Eye (tissue), 1 donor: ENCODE data around the gene KREMEN1.

Source experiments
- DNase-seq: peaks from one replicate; pipeline ENCODE4 v3.0.0-alpha.2; 2015

Gene KREMEN1

DNA sequence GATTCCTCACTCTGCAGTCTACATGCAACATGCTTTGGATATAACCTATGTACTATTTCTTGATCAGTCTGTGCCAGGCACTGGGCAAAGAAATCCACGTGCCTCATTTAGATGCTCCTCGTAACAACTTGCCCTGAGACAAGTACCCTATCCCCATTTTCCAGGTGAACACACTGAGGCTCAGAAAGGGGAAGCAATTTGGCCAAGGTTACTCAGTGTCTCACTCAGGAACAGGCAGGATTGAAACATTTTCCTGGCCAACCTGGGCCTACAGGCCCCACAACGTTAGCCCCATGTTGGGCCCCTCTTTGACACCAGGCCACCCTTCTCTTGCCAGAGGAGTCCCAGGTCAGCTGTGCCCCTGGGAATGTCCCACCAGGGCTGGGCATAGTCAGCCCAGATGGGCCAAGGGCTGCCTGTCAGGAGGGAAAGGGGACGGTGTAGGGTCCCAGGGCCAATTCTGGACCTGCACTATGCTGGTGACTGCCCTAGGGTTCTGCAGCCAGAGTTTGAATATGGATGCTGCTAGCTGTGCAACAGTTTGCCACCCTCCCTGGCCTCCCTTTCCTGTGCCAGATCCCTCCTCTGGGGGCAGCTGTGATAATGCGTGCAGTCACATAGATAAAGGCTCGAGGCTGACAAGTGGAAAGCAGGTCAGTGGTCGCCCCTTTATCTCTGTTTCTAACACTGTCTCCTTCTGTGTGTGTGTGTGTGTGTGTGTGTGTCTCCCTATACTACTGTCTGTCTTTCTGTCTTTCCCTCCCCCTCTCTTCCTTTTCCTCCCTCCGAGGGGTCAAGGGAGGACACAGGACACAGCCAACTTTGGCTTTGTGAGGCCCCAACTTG lies 122.5 kb downstream of the KREMEN1 start:
- DNase-seq: peak; percentile 75

DNA sequence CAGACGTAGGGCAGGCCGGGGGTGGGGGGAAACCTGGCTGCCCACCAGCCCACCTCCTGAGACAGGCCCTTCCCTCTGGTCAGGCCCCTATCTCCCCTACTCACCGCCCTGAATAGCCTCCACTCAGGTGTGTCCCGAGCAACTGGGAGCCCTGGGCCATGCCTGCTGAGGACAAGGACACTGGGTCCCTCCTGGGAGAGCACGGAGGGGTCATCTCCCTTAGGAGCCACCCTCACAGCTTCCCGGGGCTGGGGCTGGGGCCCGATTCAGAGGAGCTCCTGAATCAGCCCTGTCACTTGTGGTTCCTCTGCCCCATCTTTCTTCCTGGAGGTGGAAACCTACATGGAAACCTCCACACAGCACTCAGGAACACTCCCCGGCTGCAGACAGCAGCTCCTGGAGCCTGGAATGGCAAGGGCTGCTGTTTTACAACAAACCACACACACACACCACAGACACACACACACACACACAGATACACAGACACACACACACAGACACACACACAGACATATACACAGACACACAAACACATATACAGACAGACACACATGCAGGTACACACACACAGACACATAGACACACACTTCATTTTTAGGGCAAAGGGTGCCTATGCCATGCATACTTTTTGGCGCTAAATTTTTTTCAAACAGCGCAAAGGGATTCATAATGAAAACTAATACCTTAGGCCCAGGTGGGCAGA lies 123.3 kb downstream of the KREMEN1 start:
- no peak for DNase-seq

DNA sequence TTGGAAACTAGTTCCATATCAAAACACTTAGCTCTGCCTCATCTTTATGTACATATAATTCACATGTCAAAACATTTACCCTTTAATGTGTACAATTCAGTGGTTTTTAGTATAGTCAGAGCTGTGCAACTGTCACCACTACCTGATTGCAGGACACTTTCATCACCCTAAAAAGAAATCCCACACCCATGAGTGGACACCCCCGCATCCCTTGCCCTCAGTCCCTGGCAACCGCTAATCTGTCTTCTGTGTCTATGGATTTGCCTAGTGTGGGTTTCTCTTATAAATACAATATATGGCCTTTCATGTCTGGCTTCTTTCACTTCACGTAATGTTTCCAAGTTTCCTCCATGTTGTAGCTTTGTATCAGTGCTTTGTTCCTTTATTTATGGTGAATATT lies 124.3 kb downstream of the KREMEN1 start:
- no peak for DNase-seq

DNA sequence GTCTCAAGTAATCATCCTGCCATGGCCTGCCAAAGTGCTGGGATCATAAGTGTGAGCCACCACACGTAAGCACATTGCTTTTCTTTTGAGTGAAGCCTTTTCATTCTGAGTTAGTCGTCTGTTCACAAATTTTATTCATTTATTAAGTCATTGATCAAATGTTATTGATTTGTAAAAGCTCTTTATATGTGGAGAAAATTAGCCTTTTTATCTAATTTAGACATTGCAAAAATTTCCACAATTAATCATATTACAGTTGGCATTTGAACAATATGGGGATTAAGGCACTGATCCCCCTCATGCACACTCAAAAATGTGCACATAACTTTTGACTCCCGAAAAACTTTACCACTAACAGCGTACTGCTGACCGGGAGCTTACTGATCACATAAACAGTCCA lies 125.4 kb downstream of the KREMEN1 start:
- DNase-seq: no peak

- no peak for DNase-seq
Measured at GRCh38 chr22:29199702-29200400, 127.0 kb downstream of the KREMEN1 start.

DNA sequence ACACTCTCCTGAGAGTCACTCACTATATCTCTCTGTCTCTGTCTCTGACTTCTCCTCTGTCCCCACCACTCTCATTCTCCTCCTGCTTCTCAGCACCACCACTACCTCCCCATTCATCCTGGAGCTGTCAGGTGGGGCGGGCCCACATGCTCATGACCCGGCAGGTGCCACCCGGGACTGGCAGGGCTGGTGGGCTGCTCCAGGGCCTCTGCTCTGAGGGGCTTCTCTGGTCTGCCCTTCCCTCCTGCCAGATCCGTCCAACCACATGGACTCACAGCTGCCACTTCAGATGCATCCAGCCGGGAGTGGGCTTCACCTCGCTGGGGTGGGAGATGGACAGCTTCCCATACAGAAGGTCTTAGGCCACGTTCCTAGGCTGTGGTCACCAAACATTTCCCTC lies 128.1 kb downstream of the KREMEN1 start:
- no peak for DNase-seq

DNA sequence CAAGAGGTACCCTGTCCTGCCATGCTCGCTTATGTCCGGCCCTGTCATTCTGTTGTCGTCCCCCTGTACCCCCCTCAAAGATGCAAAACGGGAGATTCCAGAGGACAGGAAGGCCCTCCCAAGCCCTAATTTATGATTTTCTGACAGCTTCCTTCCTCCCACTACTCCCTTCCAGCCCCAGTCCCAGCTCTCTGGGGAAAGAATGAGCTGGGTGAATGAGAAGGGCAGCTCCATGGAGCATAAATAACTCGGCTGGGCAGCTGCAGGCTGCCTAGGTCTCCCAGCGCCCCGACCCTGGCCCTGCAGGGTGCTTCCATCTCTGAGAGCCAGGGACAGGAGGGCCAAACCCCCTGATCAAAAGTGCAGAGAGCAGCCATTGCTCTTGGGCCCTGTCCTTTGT lies 128.9 kb downstream of the KREMEN1 start:
- DNase-seq: peak; percentile 30

- DNase-seq: peak; percentile 24
Measured at GRCh38 chr22:29202212-29203192, 129.7 kb downstream of the KREMEN1 start.

DNA sequence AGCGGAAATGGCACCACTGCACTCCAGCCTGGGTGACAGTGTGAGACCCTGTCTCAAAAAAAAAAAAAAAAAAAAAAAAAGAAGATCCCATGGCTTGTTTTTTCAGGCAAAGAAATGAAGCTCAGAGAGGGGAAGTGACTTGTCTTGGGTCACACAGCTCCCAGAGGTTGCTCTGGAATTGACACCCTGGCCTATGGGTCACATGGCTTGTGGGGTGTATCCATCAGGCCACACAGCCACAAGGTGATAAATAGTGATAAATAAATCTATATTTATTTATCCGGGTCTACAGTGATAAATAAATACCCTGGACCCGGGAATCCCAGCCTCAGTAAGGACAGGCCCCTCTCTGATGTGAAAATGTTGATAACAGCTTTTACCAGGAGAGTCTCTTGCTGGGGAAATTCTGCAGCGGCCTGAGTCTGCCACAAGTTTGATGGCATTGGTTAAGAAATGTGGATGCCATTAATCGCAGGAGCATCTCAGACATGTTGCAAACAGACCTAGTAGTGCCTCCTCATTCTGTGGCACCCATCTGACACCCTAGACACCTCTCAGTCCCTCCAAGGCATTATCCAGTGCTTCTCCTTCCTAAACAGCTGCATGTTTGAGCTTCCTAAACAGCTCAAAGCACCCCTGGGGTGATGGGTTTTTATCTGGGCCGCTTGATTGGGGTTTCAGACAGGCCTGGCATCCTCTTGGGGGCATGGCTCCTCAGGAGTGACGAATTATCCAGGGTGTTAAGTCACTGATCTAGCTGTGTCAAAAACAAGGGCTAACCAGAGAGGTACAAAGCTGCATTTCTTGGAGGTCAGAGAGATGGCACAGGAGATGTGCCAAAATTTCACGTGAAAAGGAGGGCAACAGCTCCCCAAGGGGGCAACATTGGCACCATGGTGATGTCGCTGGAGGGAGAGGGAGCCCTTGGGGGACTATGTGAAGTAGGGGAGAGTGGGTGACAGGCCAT lies 130.9 kb downstream of the KREMEN1 start:
- no peak for DNase-seq

DNA sequence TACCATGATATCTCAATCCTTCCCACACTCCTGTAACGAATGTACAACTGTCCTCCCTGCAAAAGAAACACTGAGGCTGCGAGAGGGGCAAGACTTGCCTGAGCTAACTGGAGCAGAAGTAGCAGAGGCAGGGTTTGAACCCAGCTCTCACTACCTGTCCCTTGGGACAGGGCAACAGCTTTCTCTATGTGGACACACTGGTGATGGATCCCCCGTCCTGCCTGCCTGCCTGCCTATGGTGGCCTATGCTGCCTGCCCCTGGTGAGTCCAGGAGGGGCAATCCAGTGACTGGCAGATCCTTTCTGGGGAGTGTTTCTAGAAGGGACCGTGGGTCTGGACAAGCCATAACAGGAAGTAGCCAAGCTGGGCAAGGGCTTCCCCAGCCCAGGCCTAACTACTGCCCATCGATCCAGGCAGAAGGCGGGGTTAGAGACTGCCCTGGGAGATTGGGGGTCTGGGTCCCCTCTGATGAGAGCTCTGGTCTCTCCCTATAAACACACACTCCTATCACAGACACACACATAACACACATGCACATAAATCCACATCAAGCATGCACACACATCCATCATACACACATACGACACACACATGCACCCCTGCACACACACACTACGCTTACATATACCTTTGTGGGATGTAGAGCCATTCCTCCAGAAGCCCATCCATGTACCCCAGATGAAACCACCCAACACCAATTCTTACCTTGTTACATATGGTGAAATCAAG lies 131.8 kb downstream of the KREMEN1 start:
- DNase-seq: no peak

- DNase-seq: no peak
Measured at GRCh38 chr22:29205252-29205593, 132.4 kb downstream of the KREMEN1 start.

GRCh38 chr22:29205594-29206371 lies 132.9 kb downstream of the KREMEN1 start, which contains the start of gene EMID1:
Gene EMID1, plus strand, starts transcription at chr22:29205896. Its CDS starts 143 bp downstream, at chr22:29206039.
- peak; percentile 71 for DNase-seq

DNA sequence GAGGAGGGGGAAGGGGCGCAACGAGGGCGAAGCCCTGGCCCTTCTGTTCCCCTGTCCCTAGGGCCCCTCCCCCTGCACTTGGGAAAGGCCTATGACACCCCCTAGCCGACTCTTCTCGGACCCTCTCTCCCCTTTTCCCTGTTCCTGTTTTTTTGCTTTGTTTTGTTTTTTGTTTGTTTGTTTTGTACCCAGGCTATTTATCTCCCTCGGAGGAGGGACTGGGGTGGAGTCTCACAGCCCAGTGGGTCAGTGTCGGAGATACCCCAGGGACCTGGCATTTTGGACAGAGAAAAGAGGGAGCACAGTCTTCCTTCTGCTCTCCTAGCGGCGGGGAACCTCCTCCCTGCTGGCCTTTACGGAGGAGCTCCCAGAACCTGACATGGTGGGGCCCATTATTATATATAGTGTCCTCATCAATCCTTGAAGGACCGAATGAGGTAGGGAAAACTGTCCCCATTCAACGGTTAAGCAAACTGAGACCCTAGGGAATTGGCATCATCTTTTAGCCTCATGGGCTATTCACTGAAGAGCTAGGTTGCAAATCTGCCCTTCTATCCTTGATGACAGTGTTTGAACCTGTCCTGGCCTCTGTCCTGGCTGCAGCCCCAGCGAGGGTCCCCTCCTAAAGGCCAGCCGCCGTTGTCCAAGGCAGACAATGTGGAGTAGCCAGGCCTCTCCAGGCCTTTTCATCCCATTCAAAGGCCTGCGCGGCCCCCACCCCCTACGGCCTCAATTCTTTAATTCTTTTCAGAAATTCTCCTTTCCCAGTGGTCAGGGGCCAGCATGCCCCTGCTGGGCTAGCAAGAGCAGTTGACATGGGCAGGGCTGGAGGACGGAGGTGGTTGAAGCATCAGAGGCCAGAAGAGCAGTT lies 133.8 kb downstream of the KREMEN1 start:
- DNase-seq: peak; percentile 31

DNA sequence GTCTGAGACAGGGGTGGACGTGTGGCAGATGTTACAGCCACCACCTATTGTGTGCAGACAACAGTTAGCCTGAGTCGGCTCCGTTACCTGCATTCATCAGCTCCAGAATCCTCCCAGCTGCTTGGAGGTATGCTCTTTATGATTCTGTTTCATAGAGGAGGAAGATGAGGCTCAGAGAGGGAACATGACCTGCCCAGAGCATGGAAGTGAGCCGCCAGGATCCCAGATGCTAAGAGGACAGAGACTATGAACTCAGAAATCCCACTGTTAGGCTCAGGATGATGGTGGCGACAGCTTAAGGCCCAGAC lies 134.4 kb downstream of the KREMEN1 start:
- DNase-seq: peak; percentile 46

DNA sequence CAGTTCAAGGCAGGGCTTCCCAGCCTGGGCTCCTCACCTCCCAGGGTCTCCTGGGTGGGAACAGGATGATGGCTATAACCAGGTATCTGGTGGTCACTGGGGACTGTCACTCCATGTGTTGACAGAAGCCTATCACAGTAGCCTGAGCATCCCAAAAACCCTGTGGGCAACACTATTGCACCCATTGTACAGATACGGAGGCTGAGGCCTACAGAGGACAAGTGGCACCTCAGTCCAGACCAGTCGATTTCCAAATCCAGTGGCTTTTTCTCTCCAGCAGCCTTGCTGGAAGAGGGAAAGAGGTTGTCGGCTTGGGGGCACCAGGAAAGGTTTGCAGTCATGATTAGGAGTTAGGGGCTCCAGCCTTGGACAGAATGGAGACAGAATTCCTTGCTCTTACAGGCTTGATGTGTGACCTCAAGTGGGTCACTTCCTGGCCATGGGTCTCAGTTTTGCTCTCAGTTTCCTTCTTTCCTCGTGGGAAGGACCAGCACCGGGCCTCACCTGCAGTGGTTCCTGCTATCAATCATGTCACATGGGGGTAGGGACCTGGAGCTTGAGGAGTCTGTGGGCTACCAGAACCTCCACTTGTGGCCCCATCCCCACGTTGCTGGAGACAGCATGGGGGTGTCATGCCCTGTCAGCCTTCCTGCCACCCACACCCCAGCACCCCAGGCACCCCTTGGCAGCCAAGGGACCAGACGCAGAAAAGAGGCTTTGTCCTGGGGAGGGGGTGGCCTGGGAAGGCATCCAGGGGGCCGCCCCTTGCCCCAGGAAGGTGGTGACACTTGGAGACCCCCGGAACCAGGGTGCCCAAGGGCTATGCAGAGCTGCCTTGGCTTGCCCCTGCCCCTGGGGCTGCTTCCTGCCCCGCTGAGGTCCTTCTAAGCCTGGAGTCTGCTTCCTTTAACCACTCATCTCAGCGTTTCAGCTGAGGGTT lies 135.0 kb downstream of the KREMEN1 start:
- DNase-seq: no peak

GRCh38 chr22:29208502-29208862 lies 135.6 kb downstream of the KREMEN1 start:
- DNase-seq: no peak

DNA sequence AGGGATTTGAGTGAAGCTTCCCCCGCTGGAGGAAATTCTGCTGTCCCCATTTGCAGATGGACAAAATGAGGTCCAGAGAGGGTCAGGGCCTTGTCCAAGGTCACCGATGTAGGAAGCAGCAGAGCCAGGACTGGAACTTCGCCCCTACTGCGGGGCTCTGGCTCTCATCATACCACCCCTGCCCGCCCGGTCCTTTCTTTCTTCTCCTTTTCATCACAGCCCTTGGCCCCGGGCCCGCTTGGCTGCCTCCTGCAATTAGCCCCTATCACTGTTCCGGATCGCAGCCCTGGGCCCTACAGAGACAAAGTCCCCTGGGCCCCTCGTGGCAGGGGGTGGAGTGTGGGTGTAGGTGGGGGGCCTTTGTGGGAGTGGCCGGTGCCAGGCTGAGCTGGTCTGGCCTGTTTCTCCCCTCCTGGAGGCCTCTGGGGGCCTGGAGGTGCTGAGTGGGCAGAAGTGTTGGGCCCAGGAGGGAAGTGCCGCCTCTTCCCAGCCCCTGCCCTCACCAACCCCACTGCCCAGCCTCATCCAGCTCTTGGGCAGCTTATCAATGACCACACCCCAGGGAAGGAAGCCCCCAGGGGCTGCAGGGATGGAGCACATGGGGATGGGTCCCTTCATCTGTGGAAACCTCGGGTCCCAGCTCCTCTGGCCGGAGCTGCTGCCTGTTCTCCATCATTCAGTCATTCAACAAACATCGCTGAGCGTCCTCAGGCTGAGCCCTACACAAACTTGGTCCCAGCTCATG lies 136.2 kb downstream of the KREMEN1 start:
- DNase-seq: no peak
